GM19372 (cell line): ENCODE data around the gene TGFBI.

Source experiments
- ATAC-seq: cut with Tn5 transposase; IDR thresholded peaks from one replicate; pipeline ENCODE4 v1.9.1; 2021; ENCODE audit warnings: mild to moderate bottlenecking, low read depth, moderate library complexity; ENCODE audit not compliant: unreplicated experiment

TGFBI gene

GRCh38 chr5:136022965-136023364 lies 5.8 kb upstream of the TGFBI start:
- no peak for ATAC-seq

- ATAC-seq = no peak
These were observed 4.7 kb upstream of the TGFBI start for GRCh38 chr5:136023958-136024541.

GRCh38 chr5:136025900-136026299 lies 2.9 kb upstream of the TGFBI start:
- no peak for ATAC-seq

- ATAC-seq = no peak
These were observed 2.2 kb upstream of the TGFBI start for GRCh38 chr5:136026636-136027035.

GRCh38 chr5:136027311-136027710 lies 1.5 kb upstream of the TGFBI start:
- ATAC-seq = no peak

- no peak for ATAC-seq
These were observed 698 bp upstream of the TGFBI start for GRCh38 chr5:136028090-136028489.

GRCh38 chr5:136030252-136030651 lies 1.5 kb downstream of the TGFBI start:
- ATAC-seq = no peak

GRCh38 chr5:136030956-136031611 lies 2.3 kb downstream of the TGFBI start:
- ATAC-seq = no peak

- ATAC-seq = no peak
These were observed 2.9 kb downstream of the TGFBI start for GRCh38 chr5:136031711-136032110.

- no peak for ATAC-seq
These were observed 3.8 kb downstream of the TGFBI start for GRCh38 chr5:136032564-136032963.

GRCh38 chr5:136033234-136033633 lies 4.4 kb downstream of the TGFBI start:
- no peak for ATAC-seq

- no peak for ATAC-seq
These were observed 5.1 kb downstream of the TGFBI start for GRCh38 chr5:136033848-136034247.

GRCh38 chr5:136034492-136034891 lies 5.7 kb downstream of the TGFBI start:
- ATAC-seq = no peak

- ATAC-seq = no peak
These were observed 6.2 kb downstream of the TGFBI start for GRCh38 chr5:136034984-136035383.

- no peak for ATAC-seq
These were observed 7.0 kb downstream of the TGFBI start for GRCh38 chr5:136035837-136036236.

GRCh38 chr5:136036293-136036911 lies 7.6 kb downstream of the TGFBI start:
- ATAC-seq = no peak

- ATAC-seq = peak; percentile 45
These were observed 8.4 kb downstream of the TGFBI start for GRCh38 chr5:136037001-136037705.

GRCh38 chr5:136038635-136039034 lies 9.8 kb downstream of the TGFBI start:
- ATAC-seq = no peak

- no peak for ATAC-seq
These were observed 10.4 kb downstream of the TGFBI start for GRCh38 chr5:136039202-136039601.

GRCh38 chr5:136040746-136041415 lies 12.1 kb downstream of the TGFBI start:
- ATAC-seq = no peak

- no peak for ATAC-seq
These were observed 13.4 kb downstream of the TGFBI start for GRCh38 chr5:136042156-136042555.
